Islet of Langerhans (tissue), 1 donor: Measurements from ENCODE around the gene TEPSIN.

ENCODE experiments used
- FAIRE-seq: peaks from one replicate; lab custom pipeline; 2011; peaks lifted over from hg19 to GRCh38; lab: Jason Lieb, UNC

TEPSIN gene

DNA sequence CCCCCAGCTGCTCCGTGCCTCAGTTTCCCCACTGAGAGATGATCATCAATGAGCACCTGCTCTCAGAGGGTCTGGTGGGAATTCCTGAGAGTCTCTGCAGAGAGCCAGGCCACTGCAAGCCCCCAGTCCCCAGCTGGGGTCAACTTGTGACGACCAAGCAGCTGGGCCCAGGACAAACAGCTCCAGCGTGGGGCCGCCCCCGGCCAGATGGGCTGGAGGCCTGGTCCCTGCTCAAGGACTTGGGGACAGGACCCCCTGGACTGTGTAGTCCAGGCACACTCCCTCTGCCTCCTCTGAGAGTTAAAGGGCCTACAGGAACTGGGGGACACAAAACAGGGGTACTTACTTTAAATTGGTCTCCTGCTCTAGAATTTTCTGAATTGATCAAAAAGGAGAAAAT is 56.3 kb downstream of the TEPSIN start:
- no peak for FAIRE-seq

DNA sequence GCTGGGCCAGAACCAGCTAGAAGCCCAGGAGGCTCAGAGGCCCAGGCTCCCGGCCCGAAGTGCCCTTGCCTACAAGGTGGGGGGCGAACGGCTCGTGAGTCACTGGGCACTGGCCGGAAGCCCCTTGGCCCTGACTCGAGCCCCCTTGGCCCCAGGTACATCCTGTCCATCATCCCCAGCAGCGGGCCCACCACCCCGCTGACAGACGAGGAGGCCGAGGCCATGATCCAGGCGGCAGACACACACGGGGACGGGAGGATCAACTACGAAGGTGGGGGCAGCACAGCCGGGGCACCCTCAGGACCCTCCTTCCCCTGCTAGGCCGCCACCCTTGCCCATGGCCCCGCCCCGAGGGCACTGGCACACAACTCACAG is 57.1 kb downstream of the TEPSIN start:
- no peak for FAIRE-seq

DNA sequence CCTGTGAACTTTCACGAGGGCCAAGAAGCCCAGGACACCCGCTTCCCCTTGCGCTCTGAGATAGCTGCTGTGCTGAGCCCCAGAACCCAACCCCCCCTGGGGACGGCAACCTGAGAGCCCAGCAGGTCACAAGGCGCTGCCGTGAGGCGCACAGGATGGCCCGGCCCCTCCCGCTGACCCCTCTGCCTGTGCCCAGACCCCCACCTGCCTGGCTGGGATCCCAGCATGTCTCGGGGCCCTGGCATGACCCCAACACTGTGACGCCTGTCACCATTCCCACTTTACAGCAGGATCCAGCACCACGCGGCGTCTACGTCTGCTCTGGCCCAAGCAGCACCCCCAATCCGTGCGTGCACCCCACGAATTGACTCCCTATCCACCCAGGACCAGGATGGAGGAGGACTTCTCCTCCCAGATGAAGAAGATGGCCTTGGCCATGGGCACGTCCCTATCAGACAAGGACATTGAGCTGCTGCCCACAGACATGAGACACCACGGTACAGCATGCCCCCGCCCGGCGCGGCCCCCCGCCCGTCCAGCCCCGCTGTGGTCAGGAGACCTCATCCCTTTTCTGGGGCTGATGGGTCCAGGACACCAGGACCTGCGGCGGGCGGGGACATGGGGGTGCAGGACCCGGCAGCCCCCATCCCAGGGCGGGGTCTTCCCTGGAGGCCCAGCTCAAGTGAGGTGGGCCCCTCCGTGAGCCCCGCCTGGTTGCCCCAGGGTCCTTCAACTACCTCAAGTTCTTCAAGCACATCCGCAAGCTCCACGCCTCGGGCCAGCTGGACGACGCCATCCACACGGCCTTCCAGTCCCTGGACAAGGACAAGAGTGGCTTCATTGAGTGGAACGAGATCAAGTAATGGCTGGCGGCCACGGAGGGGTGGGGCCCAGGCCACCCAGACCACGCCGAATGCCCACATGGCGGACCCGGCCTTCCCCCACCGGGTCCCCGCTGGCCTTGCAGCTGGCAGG is 57.7 kb downstream of the TEPSIN start:
- no peak for FAIRE-seq

DNA sequence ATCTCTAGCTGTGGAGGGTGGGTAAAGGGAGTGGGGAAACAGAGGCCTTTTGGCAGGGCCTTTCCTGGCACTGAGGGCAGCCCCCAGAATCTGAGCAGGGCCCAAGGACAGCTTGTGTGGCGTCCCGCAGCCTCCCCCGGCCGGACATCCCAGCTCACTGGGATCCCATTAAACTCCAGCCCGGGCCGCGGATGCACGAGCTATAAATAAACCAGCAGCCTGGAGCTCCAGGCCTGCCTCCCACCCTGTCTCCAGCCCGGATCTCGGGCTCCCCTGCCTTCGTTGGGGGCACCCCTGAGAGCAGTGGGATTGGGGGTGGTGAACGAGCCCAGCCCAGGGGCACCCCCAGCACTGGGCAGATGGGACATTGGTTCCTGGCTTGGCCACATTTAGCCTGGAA is 59.0 kb downstream of the TEPSIN start:
- no peak for FAIRE-seq

DNA sequence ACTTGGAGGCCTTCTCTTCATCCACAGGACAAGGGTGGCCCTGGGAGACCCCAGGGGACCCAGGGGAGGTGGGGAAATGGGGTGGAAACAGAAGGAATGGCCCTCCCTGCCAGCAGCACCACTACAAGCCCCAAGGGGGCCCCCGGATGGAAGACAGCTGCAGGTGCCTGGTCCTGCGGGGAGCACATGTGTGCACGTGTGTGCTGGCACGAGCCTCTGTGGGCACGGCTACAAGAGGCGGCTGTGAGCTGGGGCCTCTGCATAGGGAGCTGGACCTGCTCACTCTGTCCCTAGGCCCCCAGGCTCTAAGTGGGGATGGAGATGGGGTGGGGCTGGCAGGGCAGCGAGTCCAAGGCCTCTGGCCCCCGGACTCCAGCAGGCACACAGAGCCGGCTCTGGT is 59.6 kb downstream of the TEPSIN start:
- no peak for FAIRE-seq
